HG02943 (cell line): ENCODE results near the gene DAPL1.
"Not testable (repeated sequence)": the region's sequence is repeated elsewhere in the genome, so short reads cannot be mapped to it uniquely, and the experiment has no call there.

Experiments
- ATAC-seq: cut with Tn5 transposase; IDR thresholded peaks from one replicate; pipeline ENCODE4 v1.9.1; 2021; ENCODE audit warnings: mild to moderate bottlenecking, low read depth, moderate library complexity; ENCODE audit not compliant: unreplicated experiment

The DAPL1 gene

DNA sequence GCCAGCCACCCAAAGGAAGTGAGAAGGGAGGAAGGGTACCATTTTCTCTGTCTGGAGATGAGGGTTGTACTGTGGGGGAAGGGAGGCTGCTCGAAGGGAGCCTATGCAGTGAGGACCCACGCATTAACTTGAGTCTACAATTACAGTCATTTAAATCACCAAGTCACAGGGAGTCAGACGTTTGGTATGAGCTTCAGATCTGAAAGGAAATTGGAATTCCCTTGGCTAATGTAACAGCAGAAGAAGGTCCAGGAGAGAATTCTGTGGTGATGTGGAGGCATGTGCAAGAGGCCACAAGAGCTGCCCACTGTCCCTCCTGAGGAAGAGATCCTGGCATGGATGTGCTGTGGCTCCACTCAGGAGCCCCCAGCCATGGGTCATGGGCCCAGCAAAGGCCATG lies 22.5 kb downstream of the DAPL1 start:
- ATAC-seq, result no peak

DNA sequence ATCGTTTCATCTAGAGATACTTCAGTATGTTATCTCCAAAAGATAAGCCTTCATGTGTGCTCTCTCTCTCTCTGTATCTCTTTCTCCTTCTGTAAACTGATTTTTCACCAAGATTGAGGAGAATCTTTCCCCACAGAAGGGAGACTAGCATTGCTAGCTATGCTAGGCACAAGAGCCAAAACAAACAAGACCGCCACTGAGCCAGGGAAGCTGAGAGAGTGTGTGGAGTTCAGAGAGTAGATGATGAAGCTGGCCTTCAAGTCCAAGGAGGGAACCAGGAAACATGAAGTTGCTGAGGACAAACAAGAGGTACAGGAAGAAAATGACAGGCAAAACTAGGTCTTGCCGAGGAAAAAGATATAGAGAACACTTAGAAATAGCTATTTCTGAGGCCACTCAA lies 23.4 kb downstream of the DAPL1 start:
- ATAC-seq, result no peak

DNA sequence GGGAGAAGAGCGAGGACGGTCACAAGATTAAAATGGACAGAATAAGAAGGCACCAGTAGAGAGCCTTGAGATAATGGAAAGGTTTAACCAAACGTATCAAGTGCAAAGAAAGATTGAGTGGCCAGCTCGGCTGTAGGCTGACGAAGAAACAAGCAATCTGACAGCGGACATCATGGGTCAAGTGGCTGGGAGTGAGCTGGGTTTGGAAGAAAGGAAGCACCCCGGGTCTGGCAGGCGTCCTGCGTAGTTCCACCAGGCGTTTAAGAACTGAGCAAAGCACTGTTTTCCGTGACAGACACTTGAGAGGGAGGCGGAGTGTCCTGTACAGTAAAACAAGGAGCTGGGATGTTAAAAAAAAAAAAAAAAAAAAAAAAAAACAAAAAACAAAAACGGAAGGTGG lies 27.1 kb downstream of the DAPL1 start:
- no peak for ATAC-seq

DNA sequence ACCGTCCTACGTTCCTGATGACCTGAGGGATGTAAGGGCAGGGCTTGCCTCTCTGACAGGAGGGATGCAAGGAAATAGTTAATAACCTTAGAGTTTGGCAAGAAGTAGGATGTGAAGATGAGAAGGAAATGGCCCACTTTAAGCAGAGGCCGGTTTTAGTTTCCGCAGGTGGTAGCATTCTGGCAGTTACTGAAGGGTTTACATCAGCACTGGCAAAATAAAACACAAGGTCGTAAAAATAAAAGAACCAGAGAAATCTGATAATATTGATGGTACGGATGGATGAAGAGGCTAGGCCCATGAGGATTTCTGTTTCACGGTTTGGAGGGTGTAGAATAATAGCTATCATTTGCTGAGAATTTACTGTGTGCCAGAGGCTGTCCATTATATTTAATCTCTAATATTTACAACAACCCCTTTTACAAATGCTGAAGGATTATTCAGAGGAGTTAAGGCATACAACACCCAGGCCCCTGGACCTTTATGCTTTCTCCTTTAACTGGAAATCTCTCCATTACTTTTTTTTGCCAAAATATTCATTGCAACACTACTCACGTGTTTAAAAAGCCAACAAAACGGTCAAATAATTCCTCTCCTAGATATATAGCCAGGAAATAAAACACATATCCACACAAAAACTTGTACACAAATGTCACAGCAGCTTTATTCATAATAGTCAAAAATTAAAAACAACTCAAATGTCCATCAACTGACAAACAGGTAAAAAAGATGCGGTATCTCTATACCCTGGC lies 28.5 kb downstream of the DAPL1 start:
- no peak for ATAC-seq

DNA sequence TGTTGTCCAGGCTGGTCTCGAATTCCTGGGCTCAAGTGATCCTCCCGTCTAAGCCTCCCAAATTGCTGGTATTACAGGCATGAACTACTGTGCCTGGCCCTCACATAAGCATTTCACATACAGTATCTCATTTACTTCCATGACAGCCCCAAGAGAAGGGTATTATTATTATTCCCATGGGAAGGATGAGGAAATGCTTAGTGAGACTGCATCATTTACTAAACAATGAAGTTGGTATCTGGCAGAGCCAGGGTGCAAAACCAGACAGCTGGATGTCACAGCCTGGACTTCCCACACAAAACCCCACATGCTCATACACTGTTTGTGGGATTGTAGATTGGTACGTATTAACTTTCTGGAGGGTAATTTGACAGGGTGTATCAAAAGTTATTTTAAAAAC lies 29.9 kb downstream of the DAPL1 start:
- no peak for ATAC-seq

DNA sequence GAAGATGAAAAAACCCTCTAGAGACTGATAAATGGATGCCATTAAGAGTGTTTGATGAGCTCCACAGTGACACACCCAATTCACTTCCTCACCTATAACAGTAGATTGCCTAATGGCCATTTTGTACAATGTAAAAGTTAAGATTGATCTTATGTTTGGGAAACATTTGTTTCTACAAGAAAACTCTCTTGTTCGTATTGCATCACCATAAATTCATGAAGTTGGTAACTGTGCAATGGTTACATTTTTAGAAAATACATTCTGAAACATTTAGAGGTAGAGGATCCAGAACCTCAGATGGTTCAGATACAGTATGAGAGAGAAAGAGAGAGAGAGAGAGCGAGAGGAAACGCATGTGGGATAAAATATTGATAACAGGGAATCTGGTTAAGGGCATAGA lies 31.8 kb downstream of the DAPL1 start:
- no peak for ATAC-seq

DNA sequence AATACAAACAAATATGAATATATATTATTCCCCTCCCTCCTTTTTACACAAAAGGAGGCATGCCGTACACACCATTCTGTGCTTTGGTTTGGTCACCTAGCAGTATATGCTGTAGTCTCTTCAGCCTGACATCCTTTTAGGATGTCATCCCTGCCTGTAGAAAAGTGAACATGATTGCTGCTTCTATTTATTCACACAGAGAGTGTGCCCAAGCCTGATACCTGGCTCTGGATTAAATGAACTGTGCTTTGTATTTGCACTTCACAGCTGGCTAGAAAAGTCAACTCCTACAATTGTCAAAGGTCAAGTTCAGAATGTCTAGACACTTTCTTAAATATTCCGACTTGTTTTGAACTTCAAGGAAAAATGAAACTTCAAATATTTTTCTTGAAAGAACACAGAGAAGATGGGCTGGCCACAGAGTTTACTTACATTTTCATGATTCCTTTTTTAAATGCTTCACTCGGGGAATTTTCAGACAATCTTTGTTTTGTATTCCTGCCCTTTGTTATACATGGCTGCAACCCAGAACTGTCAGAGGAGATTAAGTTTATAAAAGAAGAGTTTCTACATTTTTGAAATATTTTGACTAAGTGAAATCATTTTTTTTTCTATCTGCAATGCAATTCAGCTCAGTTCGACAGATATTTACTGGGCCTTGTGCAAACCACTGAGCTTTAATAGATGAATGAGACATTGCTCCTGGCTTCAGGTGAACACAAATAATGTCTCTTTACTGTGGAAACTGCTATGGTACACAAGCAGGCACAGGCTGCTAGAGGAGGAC lies 33.5 kb downstream of the DAPL1 start:
- ATAC-seq, result no peak

DNA sequence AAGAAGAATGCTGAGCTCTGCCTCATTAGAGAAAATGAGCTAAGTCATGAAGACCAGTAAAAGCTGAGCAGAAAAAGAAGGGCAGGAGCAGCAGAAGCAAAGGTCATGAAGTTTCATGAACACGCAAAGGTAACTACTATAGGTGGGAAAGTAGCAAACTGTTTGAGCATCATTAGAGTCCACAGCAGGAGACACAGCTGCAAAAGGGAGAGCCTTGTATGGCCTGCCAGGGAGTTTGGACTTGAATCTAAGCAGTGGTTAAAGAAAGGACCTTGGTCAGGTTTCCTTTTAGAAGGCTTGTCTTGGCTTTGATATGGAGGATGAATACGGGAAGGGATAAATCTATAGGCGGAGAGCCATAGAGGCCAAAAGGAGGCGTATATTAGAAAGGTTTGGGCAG lies 34.0 kb downstream of the DAPL1 start:
- ATAC-seq, result no peak

DNA sequence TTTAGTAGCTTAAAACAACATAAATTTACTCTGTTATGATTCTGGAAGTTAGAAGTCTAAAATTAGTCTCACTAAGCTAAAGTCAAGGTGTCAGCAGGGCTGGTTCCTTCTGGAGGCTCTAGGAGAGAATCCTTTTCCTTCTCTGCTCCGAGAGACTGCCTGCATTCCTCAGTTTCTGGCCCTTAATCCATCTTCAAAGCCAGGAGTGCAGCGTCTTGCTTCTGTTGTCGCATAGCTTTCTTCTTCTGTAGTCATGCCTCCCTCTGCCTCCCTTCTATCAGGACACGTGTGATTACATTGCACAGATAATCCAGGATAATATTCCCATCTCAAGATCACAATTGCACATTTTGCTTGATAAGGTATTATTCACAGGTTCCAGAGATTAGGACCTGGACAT lies 35.1 kb downstream of the DAPL1 start:
- ATAC-seq, result no peak

DNA sequence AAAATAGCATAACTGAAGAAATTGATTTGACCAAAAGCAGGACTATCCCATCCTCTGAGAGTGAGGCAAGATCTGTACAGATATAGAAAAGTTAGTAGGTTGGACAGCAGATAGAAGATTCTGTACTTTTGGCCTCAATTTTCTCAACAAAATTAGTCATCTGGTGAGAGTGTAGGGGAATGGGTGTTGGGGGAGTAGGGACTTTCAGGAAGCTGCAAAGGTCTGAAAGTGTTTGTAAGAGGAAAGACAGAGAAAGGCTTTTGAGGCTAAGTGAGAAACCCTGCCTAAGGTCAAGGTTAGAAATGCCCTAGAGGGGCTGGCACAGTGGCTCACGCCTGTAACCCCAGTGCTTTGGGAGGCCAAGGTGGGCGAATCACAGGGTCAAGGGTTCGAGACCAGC lies 40.3 kb downstream of the DAPL1 start:
- ATAC-seq, result no peak

DNA sequence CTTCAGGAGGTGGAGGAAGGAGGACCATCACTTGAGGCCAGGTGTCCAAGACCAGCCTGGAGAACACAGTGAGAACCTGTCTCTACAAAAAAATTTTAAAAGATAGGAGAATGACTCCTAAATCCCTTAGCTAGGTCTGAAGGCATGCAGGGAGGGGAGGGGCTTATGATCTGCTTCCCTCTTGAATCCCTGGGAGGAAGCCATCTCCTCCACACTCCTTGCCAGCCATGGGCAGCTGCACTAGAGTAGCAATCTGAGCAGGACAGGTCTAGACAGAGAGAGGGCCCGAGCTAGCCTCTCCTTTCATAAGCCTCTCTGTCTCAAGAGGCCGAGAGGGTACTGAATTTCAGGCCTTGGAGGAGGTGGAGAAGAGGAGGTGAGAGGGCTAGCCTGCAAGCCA lies 42.5 kb downstream of the DAPL1 start:
- ATAC-seq, result no peak

DNA sequence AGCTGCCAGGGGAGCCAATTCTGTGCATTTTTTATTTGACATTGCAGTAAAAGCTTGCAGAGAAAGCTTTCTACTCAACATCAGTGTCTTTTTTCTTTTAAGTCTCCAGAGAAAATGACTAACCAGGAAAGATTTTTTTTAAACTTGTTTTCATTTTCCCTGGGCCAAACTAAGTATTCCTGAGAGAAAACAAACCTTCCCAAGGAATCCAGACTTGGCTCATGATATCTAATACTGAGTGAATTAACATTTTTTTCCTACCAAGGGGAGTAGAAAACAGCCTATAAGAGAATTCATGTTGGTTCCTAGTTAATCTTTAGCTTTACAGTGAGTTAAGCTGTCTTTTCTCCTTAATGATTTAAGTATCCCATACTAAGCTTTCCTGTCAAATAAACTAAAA lies 46.7 kb downstream of the DAPL1 start:
- no peak for ATAC-seq

DNA sequence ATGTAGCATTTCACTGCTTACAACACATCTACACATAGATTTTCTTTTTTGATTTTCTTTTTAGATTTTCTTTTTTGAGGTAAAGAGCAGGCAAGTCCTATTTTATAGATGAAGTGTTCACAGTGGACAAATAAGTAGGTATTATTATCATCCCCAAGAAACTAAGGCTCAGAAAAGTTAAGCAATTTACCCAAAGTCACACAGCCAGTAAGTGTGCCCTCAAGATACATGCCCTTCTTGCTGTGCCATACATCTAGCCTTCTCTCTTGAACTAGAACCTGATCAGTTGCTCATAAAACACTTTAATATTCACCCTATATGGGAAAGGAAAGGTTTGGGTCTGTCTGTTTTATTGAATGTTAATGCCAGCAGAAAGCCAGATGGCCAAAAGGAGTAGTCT lies 50.3 kb downstream of the DAPL1 start:
- ATAC-seq, result no peak

DNA sequence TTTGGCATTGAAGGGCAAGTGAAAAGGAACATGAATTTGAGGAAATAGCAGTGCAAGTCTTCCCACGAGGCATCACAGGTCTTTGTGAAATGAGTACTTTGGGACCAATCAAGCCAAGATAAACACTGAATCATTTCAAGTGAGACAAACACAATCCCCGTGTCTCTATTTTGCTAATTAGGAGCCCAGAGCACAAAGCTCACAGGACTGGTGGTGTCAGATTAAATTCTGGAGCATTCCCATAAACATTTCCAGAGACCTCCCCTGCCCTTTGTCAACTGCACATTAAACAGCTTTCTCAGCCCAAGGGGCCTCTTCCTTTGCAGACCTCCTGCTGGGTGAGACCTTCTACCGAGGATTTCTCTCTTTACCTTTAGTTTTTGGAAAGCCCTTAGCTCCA lies 50.7 kb downstream of the DAPL1 start:
- no peak for ATAC-seq

DNA sequence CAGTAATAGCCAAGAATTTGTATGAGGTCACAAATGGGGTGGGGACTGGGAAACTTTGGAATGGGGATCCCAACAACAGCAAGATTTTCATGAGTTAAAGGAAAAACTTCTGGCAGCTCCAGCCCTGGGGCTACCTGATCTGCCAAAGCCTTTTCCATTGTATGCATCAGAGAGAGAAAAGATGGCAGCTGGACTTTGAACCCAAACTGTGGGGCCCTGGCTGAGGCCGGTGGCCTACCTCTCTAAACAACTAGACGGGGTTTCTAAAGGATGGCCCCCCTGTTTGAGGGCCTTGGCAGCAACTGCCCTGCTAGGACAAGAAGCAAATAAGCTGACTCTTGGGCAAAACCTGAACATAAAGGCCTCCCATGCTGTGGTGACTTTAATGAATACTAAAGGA lies 52.4 kb downstream of the DAPL1 start:
- not testable (repeated sequence) for ATAC-seq

DNA sequence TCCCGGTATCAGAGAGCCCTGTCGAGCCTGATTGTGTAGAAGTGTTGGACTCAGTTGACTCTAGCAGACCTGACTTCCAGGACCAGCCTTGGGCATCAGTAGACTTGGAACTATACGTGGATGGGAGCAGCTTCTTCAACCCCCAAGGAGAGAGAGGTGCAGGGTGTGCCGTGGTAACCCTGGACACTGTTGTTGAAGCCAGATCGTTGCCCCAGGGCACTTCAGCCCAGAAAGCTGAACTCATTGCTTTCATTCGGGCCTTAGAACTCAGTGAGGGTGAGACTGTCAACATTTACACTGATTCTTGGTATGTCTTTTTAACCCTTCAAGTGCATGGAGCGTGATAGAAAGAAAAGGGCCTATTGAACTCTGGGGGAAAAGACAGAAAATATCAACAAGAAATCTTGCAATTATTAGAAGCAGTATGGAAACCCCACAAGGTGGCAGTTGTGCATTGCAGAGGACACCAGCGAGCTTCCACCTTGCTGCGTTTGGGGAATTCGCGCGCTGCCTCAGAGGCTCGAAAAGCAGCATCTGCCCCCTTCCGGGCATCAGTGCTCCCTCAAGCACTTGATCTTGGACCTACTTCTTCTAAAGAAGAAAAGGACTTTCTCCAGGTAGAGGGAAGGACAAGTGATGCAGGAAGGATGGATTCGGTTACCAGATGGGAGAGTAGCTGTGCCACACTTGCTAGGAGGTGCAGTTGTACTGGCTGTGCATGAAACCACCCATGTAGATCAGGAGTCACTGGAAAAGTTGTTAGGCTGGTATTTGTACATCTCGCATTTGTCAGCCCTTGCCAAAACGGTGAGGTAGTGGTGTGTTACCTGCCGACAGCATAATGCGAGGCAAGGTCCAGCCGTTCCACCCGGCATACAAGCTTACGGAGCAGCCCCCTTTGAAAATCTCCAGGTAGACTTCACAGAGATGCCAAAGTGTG lies 53.2 kb downstream of the DAPL1 start:
- ATAC-seq, result not testable (repeated sequence)

DNA sequence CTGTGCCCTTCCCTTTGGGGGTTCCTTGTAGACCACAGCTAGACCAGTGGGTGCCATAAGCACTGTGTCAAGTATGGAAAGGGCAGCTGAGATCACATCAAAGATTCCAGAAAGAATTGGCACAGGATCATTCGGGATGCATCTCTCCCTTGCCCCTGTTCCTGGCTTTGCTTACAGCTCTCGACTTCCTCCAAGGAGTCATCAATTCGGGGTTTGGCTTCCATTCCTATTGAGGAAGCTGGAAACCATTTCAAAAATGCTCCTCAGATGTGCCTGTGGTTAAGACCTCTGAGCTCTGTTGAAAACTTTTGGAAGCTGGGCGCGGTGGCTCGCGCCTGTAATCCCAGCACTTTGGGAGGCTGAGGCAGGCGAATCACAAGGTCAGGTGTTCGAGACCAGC lies 65.1 kb downstream of the DAPL1 start:
- not testable (repeated sequence) for ATAC-seq

DNA sequence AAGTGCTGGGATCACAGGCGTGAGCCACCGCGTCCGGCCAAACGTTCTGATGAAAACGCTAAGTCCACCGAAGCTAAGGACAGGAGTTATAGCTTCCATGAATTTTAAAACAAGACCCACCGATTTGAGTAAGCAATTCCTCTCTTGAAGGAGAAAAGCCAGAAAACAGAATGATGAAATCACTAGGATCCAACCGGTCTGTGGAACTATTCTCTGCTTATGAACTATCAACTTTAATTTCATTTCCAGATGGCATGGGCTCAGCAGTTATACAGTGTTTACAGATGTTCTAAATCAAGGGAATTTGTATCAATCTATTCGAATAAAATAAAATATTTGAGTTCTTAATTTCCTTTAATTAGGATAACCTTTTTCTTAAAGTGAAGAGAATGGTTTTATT lies 66.5 kb downstream of the DAPL1 start:
- ATAC-seq, result not testable (repeated sequence)

DNA sequence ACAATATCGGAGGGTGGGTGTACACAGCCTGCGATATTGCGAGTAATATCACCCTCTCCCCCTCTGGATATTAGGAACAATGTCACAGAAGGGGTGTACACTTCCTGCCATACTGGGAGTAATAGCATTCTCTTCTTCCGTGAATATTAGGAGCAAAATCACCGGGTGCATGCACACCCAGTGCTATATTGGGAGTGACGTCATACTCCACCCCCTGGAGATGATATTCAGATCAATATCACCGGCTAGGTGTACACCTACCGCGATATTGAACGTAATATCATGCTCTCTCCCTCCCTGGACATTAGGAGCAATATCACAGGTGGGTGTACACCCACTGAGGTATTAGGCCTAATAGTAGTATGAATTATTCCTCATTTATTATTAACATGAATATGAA lies 70.4 kb downstream of the DAPL1 start:
- not testable (repeated sequence) for ATAC-seq
